ENCODE results near the gene PCSK5. TPM values are rescaled to one million over a fixed set of nuclear protein-coding genes. Genes with fewer than 3 reads are reported as not detected.

PCSK5 gene
- polyA plus RNA-seq, 1 donor (not counting 4 experiments of a cell fraction or from before 2014, with no cell fraction given): 1.9 TPM

- Histone ChIP-seq H3K27me3 (ENCODE audit: control insufficient read depth, extremely low read depth, insufficient read depth, low read length) (no peaks in the 10 kb centered on the region), H3K4me2 (ENCODE audit: control insufficient read depth, extremely low read depth, insufficient read depth, low read depth, low read length) (no peak overlapping the region), H3K9me1 (ENCODE audit: control insufficient read depth, extremely low read depth, insufficient read depth, low read length) (no peaks in the 10 kb centered on the region), H3K4me3 (ENCODE audit: control insufficient read depth in 2 of 3, extremely low read depth in 1 of 3, insufficient read depth in 2 of 3, low read depth in 1 of 3, low read length in 3 of 3) (no peak overlapping the region), H3K4me1 (ENCODE audit: control insufficient read depth, extremely low read depth, insufficient read depth, low read length) (peaks cover 8% of the 10 kb centered on the region), H3K79me2 (ENCODE audit: control insufficient read depth, insufficient read depth, low read length) (peaks cover 8% of the 10 kb centered on the region), H3K9me3 (ENCODE audit: control insufficient read depth, low read depth, low read length) (no peaks in the 10 kb centered on the region), H3K36me3 (ENCODE audit: control insufficient read depth in 2 of 2, extremely low read depth in 1 of 2, insufficient read depth in 2 of 2, low read length in 2 of 2) (no peaks in the 10 kb centered on the region), H4K20me1 (ENCODE audit: control insufficient read depth, extremely low read depth, insufficient read depth, low read length) (no peaks in the 10 kb centered on the region), H3K27ac (ENCODE audit: control insufficient read depth, insufficient read depth, low read length) (no peak overlapping the region), H2AFZ (ENCODE audit: control insufficient read depth, low read length) (no peak overlapping the region), H3K9ac (ENCODE audit: control insufficient read depth, extremely low read depth, insufficient read depth, low read length) (no peak overlapping the region)
- TF ChIP-seq EZH2 (IDR thresholded peaks at IDR 0.05; ENCODE audit: low read length) (no peak), CTCF (optimal IDR thresholded peaks at IDR 0.05 in 1 of 3, IDR thresholded peaks at IDR 0.05 in 1 of 3, conservative IDR thresholded peaks at IDR 0.05 in 1 of 3; ENCODE audit: extremely low read depth in 1 of 3, insufficient read depth in 2 of 3, low read length in 3 of 3) (no peak)
- DNase-seq (ENCODE audit: low read depth, low spot score) (no peak), FAIRE-seq (no peak)
- dilution Hi-C loops (cut with MboI; ENCODE audit: extremely low pct_ligation_motif_present, low sequenced_read_pairs): no loop called here
These were observed 505.7 kb downstream of the PCSK5 start for GRCh38 chr9:76396144-76396543.

GRCh38 chr9:76396597-76396996, 506.1 kb downstream of the PCSK5 start:
- H3K9me3 ChIP-seq (ENCODE audit: control insufficient read depth, low read depth, low read length): no peaks in the 10 kb centered on the region
- H3K4me3 ChIP-seq (ENCODE audit: control insufficient read depth in 2 of 3, extremely low read depth in 1 of 3, insufficient read depth in 2 of 3, low read depth in 1 of 3, low read length in 3 of 3): no peak overlapping the region
- no peak overlapping the region for H3K9ac ChIP-seq (ENCODE audit: control insufficient read depth, extremely low read depth, insufficient read depth, low read length)
- H3K27me3 ChIP-seq (ENCODE audit: control insufficient read depth, extremely low read depth, insufficient read depth, low read length): no peaks in the 10 kb centered on the region
- H4K20me1 ChIP-seq (ENCODE audit: control insufficient read depth, extremely low read depth, insufficient read depth, low read length): no peaks in the 10 kb centered on the region
- no peak for FAIRE-seq
- H3K4me2 ChIP-seq (ENCODE audit: control insufficient read depth, extremely low read depth, insufficient read depth, low read depth, low read length): no peak overlapping the region
- H3K9me1 ChIP-seq (ENCODE audit: control insufficient read depth, extremely low read depth, insufficient read depth, low read length): no peaks in the 10 kb centered on the region
- dilution Hi-C loops (cut with MboI; ENCODE audit: extremely low pct_ligation_motif_present, low sequenced_read_pairs): no loop called here
- no peak for DNase-seq (ENCODE audit: low read depth, low spot score)
- no peak overlapping the region for H2AFZ ChIP-seq (ENCODE audit: control insufficient read depth, low read length)
- peaks cover 8% of the 10 kb centered on the region for H3K79me2 ChIP-seq (ENCODE audit: control insufficient read depth, insufficient read depth, low read length)
- no peak overlapping the region for H3K27ac ChIP-seq (ENCODE audit: control insufficient read depth, insufficient read depth, low read length)
- H3K36me3 ChIP-seq (ENCODE audit: control insufficient read depth in 2 of 2, extremely low read depth in 1 of 2, insufficient read depth in 2 of 2, low read length in 2 of 2): no peaks in the 10 kb centered on the region
- peaks cover 8% of the 10 kb centered on the region for H3K4me1 ChIP-seq (ENCODE audit: control insufficient read depth, extremely low read depth, insufficient read depth, low read length)
- TF ChIP-seq CTCF (optimal IDR thresholded peaks at IDR 0.05 in 1 of 3, IDR thresholded peaks at IDR 0.05 in 1 of 3, conservative IDR thresholded peaks at IDR 0.05 in 1 of 3; ENCODE audit: extremely low read depth in 1 of 3, insufficient read depth in 2 of 3, low read length in 3 of 3): no peak
- TF ChIP-seq EZH2 (IDR thresholded peaks at IDR 0.05; ENCODE audit: low read length): no peak
